RWPE2 (cell line): ENCODE measurements around the gene DLK2.
"Not testable (repeated sequence)": the region's sequence is repeated elsewhere in the genome, so short reads cannot be mapped to it uniquely, and the experiment has no call there.

Experiments
- ATAC-seq: fragments of 200-7000 bp; cut with Tn5 transposase; 3 replicates; pipeline ENCODE4 v1.9.1; 2021; ENCODE audit warnings: low read depth
- DNase-seq: peaks from one replicate; pipeline ENCODE4 v3.0.0-alpha.2; 2020; ENCODE audit warnings: low spot score
- H3K27ac ChIP-seq: fragments of 450-650 bp; 2 replicates; pipeline ENCODE4 v1.5.1; 2017; ENCODE audit warnings: mild to moderate bottlenecking; ENCODE audit not compliant: poor library complexity, severe bottlenecking
- H3K27me3 ChIP-seq: fragments of 250-450 bp; sonication (Bioruptor Pico); 2 replicates; pipeline ENCODE4 v1.5.1; 2021; ENCODE audit warnings: mild to moderate bottlenecking, moderate library complexity; ENCODE audit not compliant: insufficient read depth, poor library complexity, severe bottlenecking
- H3K36me3 ChIP-seq: fragments of 250-450 bp; sonication (Bioruptor Pico); 2 replicates; pipeline ENCODE4 v1.5.1; 2020; ENCODE audit warnings: low read depth, mild to moderate bottlenecking, moderate library complexity
- H3K4me1 ChIP-seq: fragments of 250-450 bp; sonication (Bioruptor Pico); 2 replicates; pipeline ENCODE4 v1.5.1; 2021; ENCODE audit warnings: mild to moderate bottlenecking, moderate library complexity; ENCODE audit not compliant: insufficient read depth, poor library complexity, severe bottlenecking
- H3K4me3 ChIP-seq: fragments of 250-450 bp; sonication (Bioruptor Pico); 2 replicates; pipeline ENCODE4 v1.5.1; 2021; ENCODE audit warnings: mild to moderate bottlenecking, moderate library complexity; ENCODE audit not compliant: severe bottlenecking
- H3K9me3 ChIP-seq: fragments of 250-450 bp; sonication (Bioruptor Pico); 2 replicates; pipeline ENCODE4 v1.5.1; 2021; ENCODE audit warnings: mild to moderate bottlenecking, moderate library complexity; ENCODE audit not compliant: severe bottlenecking
- CTCF ChIP-seq: fragments of 450-650 bp; IDR thresholded peaks from one replicate; pipeline ENCODE4 v1.5.1; 2017; ENCODE audit warnings: mild to moderate bottlenecking, moderate library complexity; ENCODE audit not compliant: poor library complexity, severe bottlenecking

The DLK2 gene

DNA sequence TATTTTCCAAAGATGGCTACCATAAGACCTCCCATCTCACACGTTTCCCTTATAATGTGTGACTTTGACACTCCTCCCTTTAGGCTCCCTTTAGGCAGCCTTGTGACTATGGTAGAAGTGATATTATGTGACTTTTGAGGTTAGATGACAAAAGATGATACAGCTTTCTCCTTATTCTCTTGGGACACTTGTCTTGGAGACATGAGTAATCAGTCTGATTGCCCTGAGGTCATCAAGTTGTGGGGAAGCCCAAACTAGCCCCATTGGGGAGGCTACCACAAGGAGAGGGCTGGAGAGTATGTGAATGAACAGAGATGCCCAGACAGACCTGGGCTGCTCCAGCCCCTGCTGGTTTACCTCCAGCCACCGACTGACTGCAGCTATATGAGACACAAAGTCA, 10.6 kb upstream of the DLK2 start:
- Histone ChIP-seq H3K4me1 (no peaks in the 10 kb centered on the region), H3K36me3 (no peaks in the 10 kb centered on the region), H3K27ac (no peak overlapping the region), H3K4me3 (no peak overlapping the region), H3K9me3 (no peaks in the 10 kb centered on the region), H3K27me3 (no peaks in the 10 kb centered on the region)
- DNase-seq (no peak), ATAC-seq (no peak)
- TF ChIP-seq CTCF: no peak

GRCh38 chr6:43464337-43464736, 9.0 kb upstream of the DLK2 start:
- Histone ChIP-seq H3K9me3 (no peaks in the 10 kb centered on the region), H3K36me3 (no peaks in the 10 kb centered on the region), H3K27me3 (no peaks in the 10 kb centered on the region), H3K4me3 (no peak overlapping the region), H3K4me1 (no peaks in the 10 kb centered on the region), H3K27ac (no peak overlapping the region)
- no peak for DNase-seq
- no peak for ATAC-seq
- no peak for TF ChIP-seq CTCF

DNA sequence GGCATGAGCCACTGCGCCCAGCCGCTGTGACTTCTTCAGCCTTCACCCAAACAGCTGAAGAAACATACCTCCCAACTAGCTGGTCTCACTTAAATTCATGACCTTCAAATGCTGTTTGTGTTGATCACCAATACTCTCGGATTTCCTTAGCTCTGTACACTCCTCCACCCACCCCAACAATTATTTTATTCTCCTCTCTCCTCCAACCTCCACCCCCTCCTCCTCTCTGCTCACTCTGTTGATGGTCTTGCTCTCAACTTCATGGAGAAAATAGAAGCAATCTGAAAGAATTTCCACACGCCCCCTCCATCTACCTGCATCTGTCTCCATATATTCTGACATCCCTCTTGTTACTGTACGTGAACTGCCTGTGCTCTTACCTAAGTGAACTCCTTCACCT, 6.6 kb upstream of the DLK2 start:
- H3K9me3 ChIP-seq: no peaks in the 10 kb centered on the region
- no peaks in the 10 kb centered on the region for H3K36me3 ChIP-seq
- H3K27me3 ChIP-seq: no peaks in the 10 kb centered on the region
- ATAC-seq (no peak), DNase-seq (no peak)
- H3K4me1 ChIP-seq: no peaks in the 10 kb centered on the region
- H3K4me3 ChIP-seq: no peak overlapping the region
- TF ChIP-seq CTCF: no peak
- no peak overlapping the region for H3K27ac ChIP-seq

GRCh38 chr6:43460032-43460431, 4.7 kb upstream of the DLK2 start:
- Histone ChIP-seq H3K4me1 (no peaks in the 10 kb centered on the region), H3K4me3 (no peak overlapping the region), H3K36me3 (no peaks in the 10 kb centered on the region), H3K27me3 (no peaks in the 10 kb centered on the region), H3K27ac (no peak overlapping the region), H3K9me3 (no peaks in the 10 kb centered on the region)
- ATAC-seq (no peak), DNase-seq (no peak)
- TF ChIP-seq CTCF: no peak

- no peak overlapping the region for H3K4me3 ChIP-seq
- no peak overlapping the region for H3K27ac ChIP-seq
- no peak for TF ChIP-seq CTCF
- no peaks in the 10 kb centered on the region for H3K4me1 ChIP-seq
- H3K36me3 ChIP-seq: no peaks in the 10 kb centered on the region
- ATAC-seq (no peak), DNase-seq (no peak)
- no peaks in the 10 kb centered on the region for H3K9me3 ChIP-seq
- no peaks in the 10 kb centered on the region for H3K27me3 ChIP-seq
Observed at GRCh38 chr6:43459535-43459934, 4.2 kb upstream of the DLK2 start.

DNA sequence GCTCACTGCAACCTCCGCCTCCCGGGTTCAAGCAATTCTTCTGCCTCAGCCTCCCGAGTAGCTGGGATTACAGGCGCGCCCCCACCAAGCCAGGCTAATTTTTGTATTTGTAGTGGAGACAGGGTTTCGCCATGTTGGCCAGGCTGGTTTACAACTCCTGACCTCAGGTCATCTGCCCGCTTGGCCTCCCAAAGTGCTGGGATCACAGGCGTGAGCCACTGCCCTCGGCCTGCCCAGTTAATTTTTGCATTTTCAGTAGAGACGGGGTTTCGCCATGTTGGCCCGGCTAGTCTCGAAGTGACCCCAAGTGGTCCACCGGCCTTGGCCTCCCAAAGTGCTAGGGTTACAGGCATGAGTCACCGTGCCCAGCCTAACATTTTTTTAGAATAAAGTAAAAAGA, 2.8 kb upstream of the DLK2 start:
- DNase-seq, H3K4me1 ChIP-seq, ATAC-seq, H3K9me3 ChIP-seq, H3K4me3 ChIP-seq, H3K27me3 ChIP-seq, H3K27ac ChIP-seq: not testable (repeated sequence)
- peaks cover 12% of the 10 kb centered on the region for H3K36me3 ChIP-seq
